Neural progenitor cell (in vitro differentiated cells): ENCODE results near the gene CCT3. TPM values are rescaled to one million over a fixed set of nuclear protein-coding genes. Genes with fewer than 3 reads are reported as not detected.
A peak's percentile ranks its signal among the peaks of the same experiment; 100 is the strongest.

Source experiments
- DNase-seq: peaks from one replicate; pipeline ENCODE4 v3.0.0-alpha.2; 2016; ENCODE audit warnings: low spot score
- H2AFZ ChIP-seq: fragments of 200-600 bp; sonication (generic); replicated peaks from 2 replicates; pipeline ENCODE4 v1.6.1; 2016; ENCODE audit warnings: antibody characterized with exemption
- H3F3A ChIP-seq: fragments of 200-600 bp; sonication (generic); 2 replicates; pipeline ENCODE4 v1.6.1; 2016; ENCODE audit warnings: antibody characterized with exemption, low read depth
- H3K27ac ChIP-seq: fragments of 200-600 bp; sonication (generic); 2 replicates; pipeline ENCODE4 v1.5.1; 2016; ENCODE audit warnings: mild to moderate bottlenecking
- H3K27me3 ChIP-seq: fragments of 200-600 bp; sonication (generic); 2 replicates; pipeline ENCODE4 v1.6.1; 2016; ENCODE audit warnings: mild to moderate bottlenecking, moderate library complexity
- H3K36me3 ChIP-seq: fragments of 200-600 bp; sonication (generic); 2 replicates; pipeline ENCODE4 v1.5.1; 2016
- H3K4me1 ChIP-seq: fragments of 200-600 bp; sonication (generic); 2 replicates; pipeline ENCODE4 v1.6.1; 2016; ENCODE audit warnings: mixed run types
- H3K4me2 ChIP-seq: fragments of 200-600 bp; sonication (generic); 2 replicates; pipeline ENCODE4 v1.6.1; 2016
- H3K4me3 ChIP-seq: fragments of 200-600 bp; sonication (generic); 2 replicates; pipeline ENCODE4 v1.5.1; 2016
- H3K79me2 ChIP-seq: fragments of 200-600 bp; sonication (generic); 2 replicates; pipeline ENCODE4 v1.6.1; 2016; ENCODE audit warnings: low read depth
- H3K9ac ChIP-seq: fragments of 200-600 bp; sonication (generic); 2 replicates; pipeline ENCODE4 v1.6.1; 2016
- H3K9me3 ChIP-seq: fragments of 200-600 bp; sonication (generic); 2 replicates; pipeline ENCODE4 v1.5.1; 2016; ENCODE audit warnings: low read depth
- H4K20me1 ChIP-seq: fragments of 200-600 bp; sonication (generic); 2 replicates; pipeline ENCODE4 v1.6.1; 2016; ENCODE audit warnings: low read depth
- H3K27ac Mint-ChIP-seq: 3 replicates; pipeline ENCODE4 v1.8.0; 2021; ENCODE audit warnings: mixed read lengths
- H3K27me3 Mint-ChIP-seq: 2 replicates; pipeline ENCODE4 v1.8.0; 2022; ENCODE audit warnings: low read depth, mild to moderate bottlenecking, inconsistent platforms, moderate library complexity, mixed read lengths; ENCODE audit not compliant: insufficient read depth
- H3K36me3 Mint-ChIP-seq: 3 replicates; pipeline ENCODE4 v1.8.0; 2021; ENCODE audit warnings: mixed read lengths
- H3K4me1 Mint-ChIP-seq: 3 replicates; pipeline ENCODE4 v1.8.0; 2021; ENCODE audit warnings: mixed read lengths
- H3K4me3 Mint-ChIP-seq: 3 replicates; pipeline ENCODE4 v1.8.0; 2021; ENCODE audit warnings: mild to moderate bottlenecking, moderate library complexity, mixed read lengths
- H3K9me3 Mint-ChIP-seq: 3 replicates; pipeline ENCODE4 v1.8.0; 2020; ENCODE audit warnings: mixed read lengths
- EZH2 ChIP-seq: fragments of 200-600 bp; sonication (generic); IDR thresholded peaks from 2 replicates; pipeline ENCODE4 v1.6.1; 2017; ENCODE audit warnings: antibody characterized with exemption, mild to moderate bottlenecking, moderate library complexity
- EZH2phosphoT487 ChIP-seq: fragments of 200-600 bp; sonication (generic); IDR thresholded peaks from 2 replicates; pipeline ENCODE4 v1.6.1; 2017; ENCODE audit warnings: antibody characterized with exemption
- total RNA-seq: library from RNA; depleted of rRNA; stranded (reverse); fragments of >200 nt; gene quantifications from 2 replicates; pipeline ENCODE4 v1.2.3, GENCODE V29; 2015; ENCODE audit warnings: low replicate concordance
- TF ChIP-seq, protein P1 (sequence below): fragments of 200-600 bp; sonication (generic); IDR thresholded peaks from 2 replicates; pipeline ENCODE4 v1.5.1; 2017; ENCODE audit warnings: antibody characterized with exemption, mild to moderate bottlenecking

The CCT3 gene
- total RNA-seq, 1 donor from 2014 or later: 434 TPM

DNA sequence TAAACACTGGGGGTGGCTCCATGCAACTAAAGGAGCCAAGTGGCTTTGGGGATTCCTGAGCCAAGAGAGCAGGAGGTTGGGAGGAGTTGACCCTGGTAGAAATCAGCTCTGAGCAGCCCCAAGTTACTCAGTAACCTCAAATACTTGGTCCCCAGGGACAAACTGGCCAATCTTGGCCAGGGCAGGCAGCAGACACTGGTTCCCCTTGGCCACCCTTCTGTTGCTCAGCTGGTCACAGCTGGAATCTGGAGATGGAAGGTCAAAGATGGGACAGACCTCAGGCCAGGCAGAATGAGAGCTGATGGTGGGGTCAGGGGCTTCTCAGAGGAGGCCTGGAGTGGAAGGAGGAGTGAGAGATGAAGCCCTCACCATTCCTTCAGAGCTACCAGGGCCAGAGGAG, 27.7 kb upstream of the CCT3 start:
- H3K4me3 Mint-ChIP-seq: no peak overlapping the region
- H4K20me1 ChIP-seq: no peaks in the 10 kb centered on the region
- H3K4me1 Mint-ChIP-seq: peaks cover 4% of the 10 kb centered on the region
- H3K27me3 Mint-ChIP-seq: peaks cover 43% of the 10 kb centered on the region
- no peaks in the 10 kb centered on the region for H3K36me3 ChIP-seq
- TF ChIP-seq, protein P1, sequence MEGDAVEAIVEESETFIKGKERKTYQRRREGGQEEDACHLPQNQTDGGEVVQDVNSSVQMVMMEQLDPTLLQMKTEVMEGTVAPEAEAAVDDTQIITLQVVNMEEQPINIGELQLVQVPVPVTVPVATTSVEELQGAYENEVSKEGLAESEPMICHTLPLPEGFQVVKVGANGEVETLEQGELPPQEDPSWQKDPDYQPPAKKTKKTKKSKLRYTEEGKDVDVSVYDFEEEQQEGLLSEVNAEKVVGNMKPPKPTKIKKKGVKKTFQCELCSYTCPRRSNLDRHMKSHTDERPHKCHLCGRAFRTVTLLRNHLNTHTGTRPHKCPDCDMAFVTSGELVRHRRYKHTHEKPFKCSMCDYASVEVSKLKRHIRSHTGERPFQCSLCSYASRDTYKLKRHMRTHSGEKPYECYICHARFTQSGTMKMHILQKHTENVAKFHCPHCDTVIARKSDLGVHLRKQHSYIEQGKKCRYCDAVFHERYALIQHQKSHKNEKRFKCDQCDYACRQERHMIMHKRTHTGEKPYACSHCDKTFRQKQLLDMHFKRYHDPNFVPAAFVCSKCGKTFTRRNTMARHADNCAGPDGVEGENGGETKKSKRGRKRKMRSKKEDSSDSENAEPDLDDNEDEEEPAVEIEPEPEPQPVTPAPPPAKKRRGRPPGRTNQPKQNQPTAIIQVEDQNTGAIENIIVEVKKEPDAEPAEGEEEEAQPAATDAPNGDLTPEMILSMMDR: no peak
- no peak for TF ChIP-seq EZH2phosphoT487
- no peak for TF ChIP-seq EZH2
- no peaks in the 10 kb centered on the region for H3K79me2 ChIP-seq
- no peaks in the 10 kb centered on the region for H3K9me3 Mint-ChIP-seq
- H3K27ac ChIP-seq: no peak overlapping the region
- H3K9me3 ChIP-seq: no peaks in the 10 kb centered on the region
- H3K27ac Mint-ChIP-seq: no peak overlapping the region
- peaks cover 46% of the 10 kb centered on the region for H3K27me3 ChIP-seq
- no peak overlapping the region for H3K4me3 ChIP-seq
- H2AFZ ChIP-seq: no peak overlapping the region
- no peak for DNase-seq
- H3K4me1 ChIP-seq: peaks cover 10% of the 10 kb centered on the region
- H3K4me2 ChIP-seq: no peak overlapping the region
- no peaks in the 10 kb centered on the region for H3K36me3 Mint-ChIP-seq
- peaks cover 8% of the 10 kb centered on the region for H3F3A ChIP-seq
- no peak overlapping the region for H3K9ac ChIP-seq

DNA sequence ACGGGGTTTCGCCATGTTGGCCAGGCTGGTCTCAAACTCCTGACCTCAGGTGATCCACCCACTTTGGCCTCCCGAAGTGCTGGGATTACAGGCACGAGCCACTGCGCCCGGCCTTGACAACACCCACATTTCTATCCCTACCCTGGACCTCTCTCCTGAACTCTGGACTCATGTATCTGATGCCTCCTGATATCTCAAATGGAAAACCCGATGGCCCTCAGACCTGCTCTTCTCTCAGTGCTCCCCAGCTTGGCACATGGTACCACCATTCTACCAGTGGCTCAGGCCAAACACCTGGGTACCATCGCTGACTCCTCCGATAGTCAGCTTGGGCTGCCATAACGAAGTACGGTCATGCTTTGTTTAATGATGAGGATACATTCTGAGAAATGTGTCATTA, 22.4 kb upstream of the CCT3 start:
- Histone ChIP-seq H3K27me3 (peaks cover 42% of the 10 kb centered on the region), H4K20me1 (no peaks in the 10 kb centered on the region), H3K79me2 (no peaks in the 10 kb centered on the region), H3K9ac (no peak overlapping the region), H2AFZ (no peak overlapping the region), H3F3A (peaks cover 4% of the 10 kb centered on the region), H3K4me1 (peaks cover 4% of the 10 kb centered on the region), H3K4me2 (no peak overlapping the region), H3K27ac (no peak overlapping the region), H3K9me3 (no peaks in the 10 kb centered on the region), H3K4me3 (no peak overlapping the region), H3K36me3 (no peaks in the 10 kb centered on the region)
- DNase-seq: no peak
- Mint-ChIP-seq H3K9me3 (no peaks in the 10 kb centered on the region), H3K4me1 (peaks cover 14% of the 10 kb centered on the region), H3K36me3 (no peaks in the 10 kb centered on the region), H3K4me3 (no peak overlapping the region), H3K27me3 (peaks cover 44% of the 10 kb centered on the region), H3K27ac (no peak overlapping the region)
- TF ChIP-seq, protein P1: no peak
- TF ChIP-seq EZH2phosphoT487: no peak

- Mint-ChIP-seq H3K27me3 (peaks cover 42% of the 10 kb centered on the region), H3K4me3 (no peak overlapping the region), H3K27ac (no peak overlapping the region), H3K4me1 (peaks cover 14% of the 10 kb centered on the region), H3K36me3 (no peaks in the 10 kb centered on the region), H3K9me3 (no peaks in the 10 kb centered on the region)
- H4K20me1 ChIP-seq: no peaks in the 10 kb centered on the region
- TF ChIP-seq, protein P1: peak; percentile 51
- TF ChIP-seq EZH2: no peak
- H3K36me3 ChIP-seq: no peaks in the 10 kb centered on the region
- H3K27ac ChIP-seq: no peak overlapping the region
- peaks cover 4% of the 10 kb centered on the region for H3F3A ChIP-seq
- no peaks in the 10 kb centered on the region for H3K79me2 ChIP-seq
- no peak overlapping the region for H3K4me2 ChIP-seq
- DNase-seq: peak; percentile 64
- H3K4me1 ChIP-seq: peaks cover 4% of the 10 kb centered on the region
- H3K27me3 ChIP-seq: peaks cover 40% of the 10 kb centered on the region
- H3K4me3 ChIP-seq: no peak overlapping the region
- no peak overlapping the region for H2AFZ ChIP-seq
- no peak overlapping the region for H3K9ac ChIP-seq
- H3K9me3 ChIP-seq: no peaks in the 10 kb centered on the region
Observed at GRCh38 chr1:156359973-156360372, 21.9 kb upstream of the CCT3 start.

DNA sequence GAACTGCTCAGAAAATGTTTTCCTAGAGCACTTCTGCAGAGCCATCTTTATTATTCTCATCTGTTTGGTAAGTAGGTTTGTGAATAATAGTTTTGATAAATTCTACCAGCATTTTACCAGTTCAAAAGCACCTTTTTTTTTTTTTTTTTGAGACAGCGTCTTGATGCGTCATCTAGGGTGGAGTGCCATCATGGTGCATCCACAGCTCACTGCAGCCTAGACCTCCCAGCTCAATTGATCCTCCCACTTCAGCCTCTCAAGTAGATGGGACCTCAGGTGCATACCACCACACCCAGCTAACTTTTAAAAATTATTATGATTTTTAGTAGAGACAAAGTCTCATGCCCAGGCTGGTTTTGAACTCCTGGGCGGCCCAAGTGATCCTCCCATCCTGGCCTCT, 21.2 kb upstream of the CCT3 start:
- Histone ChIP-seq H3K9me3 (no peaks in the 10 kb centered on the region), H3K4me3 (no peak overlapping the region), H3K4me1 (peaks cover 4% of the 10 kb centered on the region), H3K27ac (no peak overlapping the region), H3K4me2 (no peak overlapping the region), H3F3A (peaks cover 4% of the 10 kb centered on the region), H4K20me1 (no peaks in the 10 kb centered on the region), H2AFZ (no peak overlapping the region), H3K36me3 (no peaks in the 10 kb centered on the region), H3K9ac (no peak overlapping the region), H3K27me3 (peaks cover 46% of the 10 kb centered on the region), H3K79me2 (no peaks in the 10 kb centered on the region)
- Mint-ChIP-seq H3K27ac (no peak overlapping the region), H3K4me1 (peaks cover 14% of the 10 kb centered on the region), H3K36me3 (no peaks in the 10 kb centered on the region), H3K27me3 (peaks cover 44% of the 10 kb centered on the region), H3K9me3 (no peaks in the 10 kb centered on the region), H3K4me3 (no peak overlapping the region)
- DNase-seq: no peak
- TF ChIP-seq EZH2phosphoT487 (no peak), EZH2 (no peak)
- TF ChIP-seq, protein P1: no peak
